ENCODE data around the gene KCNQ1.

KCNQ1 gene

GRCh38 chr11:2836315-2837095 is 391.7 kb downstream of the KCNQ1 start:
- no peak for DNase-seq (ENCODE audit: low read depth, low spot score)

GRCh38 chr11:2837096-2837601 is 392.3 kb downstream of the KCNQ1 start:
- DNase-seq (ENCODE audit: low read depth, low spot score) = no peak

GRCh38 chr11:2837651-2838050 is 392.8 kb downstream of the KCNQ1 start:
- no peak for DNase-seq (ENCODE audit: low read depth, low spot score)

- no peak for DNase-seq (ENCODE audit: low read depth, low spot score)
These were observed 393.3 kb downstream of the KCNQ1 start for GRCh38 chr11:2838091-2838490.

GRCh38 chr11:2838676-2839294 is 394.0 kb downstream of the KCNQ1 start:
- no peak for DNase-seq (ENCODE audit: low read depth, low spot score)

- no peak for DNase-seq (ENCODE audit: low read depth, low spot score)
These were observed 394.7 kb downstream of the KCNQ1 start for GRCh38 chr11:2839395-2839943.

GRCh38 chr11:2841411-2842190 is 396.8 kb downstream of the KCNQ1 start:
- no peak for DNase-seq (ENCODE audit: low read depth, low spot score)

GRCh38 chr11:2842876-2843275 is 398.1 kb downstream of the KCNQ1 start:
- DNase-seq (ENCODE audit: low read depth, low spot score) = no peak

GRCh38 chr11:2843551-2843950 is 398.7 kb downstream of the KCNQ1 start:
- no peak for DNase-seq (ENCODE audit: low read depth, low spot score)

- DNase-seq (ENCODE audit: low read depth, low spot score) = no peak
These were observed 399.5 kb downstream of the KCNQ1 start for GRCh38 chr11:2844116-2844842.

GRCh38 chr11:2844996-2845395 is 400.2 kb downstream of the KCNQ1 start:
- no peak for DNase-seq (ENCODE audit: low read depth, low spot score)

- DNase-seq (ENCODE audit: low read depth, low spot score) = no peak
These were observed 401.2 kb downstream of the KCNQ1 start for GRCh38 chr11:2846056-2846455.

- no peak for DNase-seq (ENCODE audit: low read depth, low spot score)
These were observed 401.7 kb downstream of the KCNQ1 start for GRCh38 chr11:2846470-2846869.

GRCh38 chr11:2847561-2847960 is 402.8 kb downstream of the KCNQ1 start:
- no peak for DNase-seq (ENCODE audit: low read depth, low spot score)

GRCh38 chr11:2848497-2848896 is 403.7 kb downstream of the KCNQ1 start:
- DNase-seq (ENCODE audit: low read depth, low spot score) = no peak

- no peak for DNase-seq (ENCODE audit: low read depth, low spot score)
These were observed 405.4 kb downstream of the KCNQ1 start for GRCh38 chr11:2849994-2850770.

GRCh38 chr11:2853401-2853800 is 408.6 kb downstream of the KCNQ1 start:
- DNase-seq (ENCODE audit: low read depth, low spot score) = no peak

- no peak for DNase-seq (ENCODE audit: low read depth, low spot score)
These were observed 409.3 kb downstream of the KCNQ1 start for GRCh38 chr11:2853997-2854560.

GRCh38 chr11:2855162-2855561 is 410.4 kb downstream of the KCNQ1 start:
- no peak for DNase-seq (ENCODE audit: low read depth, low spot score)

- DNase-seq (ENCODE audit: low read depth, low spot score) = no peak
These were observed 412.5 kb downstream of the KCNQ1 start for GRCh38 chr11:2857276-2857675.

Data from iPS DF 19.7 (cell line).